LHCN-M2 (cell line): ENCODE results near the gene EEF2KMT. TPM values are rescaled to one million over a fixed set of nuclear protein-coding genes. Genes with fewer than 3 reads are reported as not detected.
"Not testable (repeated sequence)": the region's sequence is repeated elsewhere in the genome, so short reads cannot be mapped to it uniquely, and the experiment has no call there.

Experiments
- DNase-seq: peaks from one replicate; pipeline ENCODE4 v3.0.0-alpha.2; 2012; ENCODE audit warnings: low read depth
- polyA plus RNA-seq: library from polyadenylated mRNA; unstranded; fragments of >200 nt; gene quantifications from one replicate; pipeline ENCODE4 v1.2.1, GENCODE V29; 2012; ENCODE audit warnings: missing spikeins
- total RNA-seq: library from RNA; depleted of rRNA; stranded (reverse); fragments of >200 nt; gene quantifications from 2 replicates; pipeline ENCODE4 v1.2.3, GENCODE V29; 2014; rRNA removed

The EEF2KMT gene, protein sequence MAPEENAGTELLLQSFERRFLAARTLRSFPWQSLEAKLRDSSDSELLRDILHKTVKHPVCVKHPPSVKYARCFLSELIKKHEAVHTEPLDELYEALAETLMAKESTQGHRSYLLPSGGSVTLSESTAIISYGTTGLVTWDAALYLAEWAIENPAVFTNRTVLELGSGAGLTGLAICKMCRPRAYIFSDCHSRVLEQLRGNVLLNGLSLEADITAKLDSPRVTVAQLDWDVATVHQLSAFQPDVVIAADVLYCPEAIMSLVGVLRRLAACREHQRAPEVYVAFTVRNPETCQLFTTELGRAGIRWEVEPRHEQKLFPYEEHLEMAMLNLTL
- 26.1 and 30.0 TPM in 2 replicates for total RNA-seq
- 14.9 TPM for polyA plus RNA-seq

DNA sequence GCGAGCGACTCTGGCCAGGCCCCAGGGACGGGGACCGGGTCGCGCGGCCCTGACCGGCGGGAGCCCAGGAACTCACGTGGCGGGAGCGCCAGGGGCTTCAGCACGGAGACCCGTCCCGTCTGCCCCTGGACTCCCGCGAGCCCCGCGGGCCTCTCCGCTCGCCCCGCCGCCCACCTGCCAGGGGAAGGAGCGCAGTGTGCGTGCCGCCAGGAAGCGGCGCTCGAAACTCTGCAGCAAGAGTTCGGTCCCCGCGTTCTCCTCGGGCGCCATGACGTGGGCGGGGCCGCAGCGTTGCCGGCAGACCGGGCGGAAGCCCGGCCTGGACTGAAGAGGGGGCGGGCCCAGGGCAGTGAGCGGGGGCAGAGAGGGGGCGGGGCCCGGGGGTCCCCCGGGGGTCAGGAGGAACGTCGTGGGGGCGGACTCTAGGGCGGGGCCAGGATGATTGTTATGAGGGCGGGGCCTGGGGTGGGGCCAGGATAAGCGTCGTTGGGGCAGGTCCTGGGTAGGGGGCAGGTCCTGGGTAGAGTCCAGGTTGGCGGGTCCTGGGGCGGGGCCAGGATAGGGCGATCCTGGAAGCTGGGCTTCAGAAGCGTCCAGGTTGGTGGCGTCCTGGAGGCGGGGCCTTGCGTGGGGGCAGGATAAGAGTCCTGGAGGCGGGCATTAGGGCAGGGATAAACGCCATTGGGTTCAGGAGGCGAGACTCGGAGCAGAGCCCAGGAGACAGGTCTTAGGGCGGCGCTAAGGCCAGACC, at the start of gene EEF2KMT:
TSS of gene EEF2KMT (minus strand) at position 326 of the 751 bp plus-strand sequence. CDS start at position 270, 56 bp downstream.
- DNase-seq: peak; percentile 99

DNA sequence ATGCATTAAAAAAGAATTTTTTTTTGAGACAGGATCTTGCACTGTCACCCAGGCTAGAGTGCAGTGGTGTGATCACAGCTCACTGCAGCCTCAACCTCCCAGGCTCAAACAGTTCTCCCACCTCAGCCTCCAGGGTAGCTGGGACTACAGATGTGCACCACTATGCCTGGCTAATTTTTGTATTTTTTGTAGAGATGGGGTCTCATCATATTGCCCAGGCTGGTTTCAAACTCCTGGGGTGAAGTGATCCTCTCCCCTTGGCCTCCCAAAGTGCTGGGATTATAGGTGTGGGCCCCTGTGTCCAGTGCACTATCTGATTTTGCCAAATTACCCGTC, 47.0 kb upstream of the EEF2KMT start:
- DNase-seq: not testable (repeated sequence)

DNA sequence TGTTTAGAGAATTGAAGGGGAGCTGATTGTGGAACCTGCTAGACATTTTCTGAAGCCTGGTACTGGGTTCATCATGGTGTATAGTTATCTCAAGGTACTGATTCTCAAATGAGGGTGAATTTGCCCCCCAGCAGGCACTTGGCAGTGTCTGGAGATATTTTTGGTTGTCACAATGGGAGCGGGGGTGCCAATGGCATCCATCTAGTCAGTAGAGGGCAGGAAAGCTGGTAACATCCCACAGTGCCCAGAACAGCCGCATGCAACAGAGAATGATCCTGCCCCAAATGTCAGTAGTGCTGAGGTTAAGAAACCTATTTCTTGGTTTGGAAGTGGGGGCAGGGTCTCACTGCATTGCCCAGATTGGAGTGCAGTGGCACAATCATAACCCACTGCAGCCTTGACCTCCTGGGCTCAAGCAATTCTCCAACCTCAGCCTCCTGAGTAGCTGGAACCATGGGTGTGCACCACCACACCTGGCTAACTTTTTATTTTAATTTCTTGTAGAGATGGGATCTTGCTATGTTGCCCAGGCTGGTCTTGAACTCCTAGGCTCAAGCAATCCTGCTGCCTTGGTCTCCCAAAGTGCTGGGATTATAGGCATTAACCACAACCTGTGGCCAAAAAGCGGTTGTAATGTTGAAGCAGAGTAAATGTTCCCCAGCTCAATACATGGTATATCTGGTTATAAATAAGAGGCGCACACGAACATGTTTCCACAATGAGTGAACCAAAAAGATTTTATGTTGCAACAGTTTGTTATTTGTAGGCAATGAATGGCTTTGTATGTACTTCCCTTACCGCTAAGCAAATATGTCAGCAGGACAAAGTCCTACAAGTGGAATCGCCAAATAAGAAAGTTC, 46.4 kb upstream of the EEF2KMT start:
- DNase-seq: no peak

DNA sequence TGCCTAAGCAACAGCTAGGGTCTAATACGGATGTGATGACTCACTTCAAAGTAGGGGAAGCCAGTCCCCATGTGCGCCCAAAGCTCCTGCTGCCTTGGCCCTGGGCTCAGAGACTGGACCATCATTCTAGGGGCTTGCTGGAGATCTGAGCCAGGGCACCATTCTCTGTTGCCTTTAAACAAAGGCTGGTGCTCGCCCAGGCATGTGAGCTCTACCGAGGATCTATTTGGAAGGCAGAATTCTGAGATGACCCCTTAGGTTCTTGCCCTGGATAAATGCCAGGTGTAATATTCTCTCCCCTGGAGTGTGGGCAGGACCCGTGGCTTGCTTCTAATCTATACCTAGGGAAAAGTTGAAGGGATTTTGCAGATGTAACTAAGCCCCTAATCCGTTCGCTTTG, 42.6 kb upstream of the EEF2KMT start:
- not testable (repeated sequence) for DNase-seq

DNA sequence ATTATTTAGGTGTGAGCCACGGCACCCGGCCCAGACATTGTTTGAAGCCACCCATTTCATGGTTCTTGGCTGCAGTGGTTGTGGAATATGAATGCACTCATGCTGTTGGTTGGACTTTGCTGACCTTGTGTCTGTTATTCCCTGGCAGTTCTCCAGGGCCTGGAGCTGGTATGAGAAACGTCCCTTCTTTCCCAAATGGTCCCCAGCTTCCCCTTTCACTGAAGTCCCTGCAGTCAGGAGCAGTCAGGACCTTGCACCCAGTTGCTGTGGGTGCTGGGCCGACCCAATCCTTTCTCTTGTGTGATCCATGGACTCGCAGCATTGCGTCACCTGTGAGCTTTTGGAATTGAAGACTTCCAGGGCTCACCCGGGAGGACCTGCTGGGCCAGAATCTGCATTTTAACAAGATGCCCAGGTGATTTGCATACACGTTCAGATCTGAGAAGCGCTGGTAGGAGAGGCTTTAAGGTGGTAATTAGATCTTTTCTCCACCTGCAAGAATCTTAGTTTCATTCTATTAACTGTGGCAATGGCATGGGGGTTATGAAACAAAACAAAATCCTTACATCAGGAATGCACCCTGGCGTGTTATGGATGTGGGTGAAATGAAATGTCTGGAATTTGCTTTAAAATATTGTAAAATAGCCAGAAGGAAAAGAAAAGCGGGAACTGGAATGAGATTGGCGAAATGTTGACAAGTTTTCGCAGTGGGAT, 37.3 kb upstream of the EEF2KMT start:
- DNase-seq: not testable (repeated sequence)

DNA sequence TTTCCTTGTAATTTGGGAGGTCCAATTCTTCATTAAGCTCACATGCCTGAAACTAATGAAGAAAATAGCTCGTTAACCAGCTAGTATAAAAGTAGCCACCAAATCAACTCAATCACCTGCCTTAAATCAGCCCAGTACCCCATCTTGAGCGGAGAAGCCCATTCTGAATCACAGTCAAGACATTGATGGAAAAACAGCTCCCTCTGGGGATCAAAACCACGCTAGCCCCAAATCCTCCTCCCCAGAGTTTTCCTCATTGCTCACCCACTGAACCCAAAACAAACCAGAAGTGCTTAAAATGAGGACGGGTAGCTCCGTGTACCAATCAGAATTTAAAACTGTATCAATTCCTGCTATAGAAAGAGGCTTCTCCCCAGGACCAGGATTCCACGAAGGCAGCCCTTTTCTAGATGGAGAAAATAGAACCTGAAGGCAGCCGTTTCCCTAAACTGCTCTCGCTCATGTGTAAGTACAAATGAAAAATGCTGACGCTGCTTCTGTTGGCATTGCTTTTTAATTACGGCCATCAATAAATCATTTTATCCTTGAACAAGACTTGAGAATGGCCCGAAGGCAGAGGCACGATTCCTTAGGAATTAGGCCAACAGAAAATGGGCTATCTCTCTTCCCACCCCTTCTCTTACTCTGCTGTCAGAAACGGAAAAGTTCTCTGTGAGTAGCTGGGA, 35.5 kb upstream of the EEF2KMT start:
- DNase-seq: not testable (repeated sequence)

DNA sequence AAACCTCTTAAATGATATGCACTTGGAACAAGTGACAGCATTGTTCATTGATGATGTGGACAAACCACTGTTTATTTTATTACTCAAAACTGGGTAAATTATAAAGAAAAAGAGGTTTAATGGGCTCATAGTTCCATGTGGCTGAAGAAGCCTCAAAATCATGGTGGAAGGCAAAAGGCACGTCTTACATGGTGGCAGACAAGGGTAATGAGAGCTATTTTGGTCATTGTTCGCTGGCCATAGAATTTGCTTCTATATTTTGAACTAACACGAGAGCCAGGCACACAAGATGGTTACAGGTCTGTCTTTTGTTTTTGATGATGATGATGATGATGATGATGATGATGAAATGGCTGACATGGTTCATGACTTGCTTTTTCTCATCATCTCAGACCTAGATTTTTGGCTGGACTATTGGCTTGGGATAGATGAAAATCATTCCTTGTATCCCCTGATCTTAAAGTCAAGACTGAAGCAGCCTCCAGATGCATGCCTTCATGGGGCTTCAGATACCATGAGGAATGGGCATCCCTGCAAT, 33.9 kb upstream of the EEF2KMT start:
- not testable (repeated sequence) for DNase-seq

DNA sequence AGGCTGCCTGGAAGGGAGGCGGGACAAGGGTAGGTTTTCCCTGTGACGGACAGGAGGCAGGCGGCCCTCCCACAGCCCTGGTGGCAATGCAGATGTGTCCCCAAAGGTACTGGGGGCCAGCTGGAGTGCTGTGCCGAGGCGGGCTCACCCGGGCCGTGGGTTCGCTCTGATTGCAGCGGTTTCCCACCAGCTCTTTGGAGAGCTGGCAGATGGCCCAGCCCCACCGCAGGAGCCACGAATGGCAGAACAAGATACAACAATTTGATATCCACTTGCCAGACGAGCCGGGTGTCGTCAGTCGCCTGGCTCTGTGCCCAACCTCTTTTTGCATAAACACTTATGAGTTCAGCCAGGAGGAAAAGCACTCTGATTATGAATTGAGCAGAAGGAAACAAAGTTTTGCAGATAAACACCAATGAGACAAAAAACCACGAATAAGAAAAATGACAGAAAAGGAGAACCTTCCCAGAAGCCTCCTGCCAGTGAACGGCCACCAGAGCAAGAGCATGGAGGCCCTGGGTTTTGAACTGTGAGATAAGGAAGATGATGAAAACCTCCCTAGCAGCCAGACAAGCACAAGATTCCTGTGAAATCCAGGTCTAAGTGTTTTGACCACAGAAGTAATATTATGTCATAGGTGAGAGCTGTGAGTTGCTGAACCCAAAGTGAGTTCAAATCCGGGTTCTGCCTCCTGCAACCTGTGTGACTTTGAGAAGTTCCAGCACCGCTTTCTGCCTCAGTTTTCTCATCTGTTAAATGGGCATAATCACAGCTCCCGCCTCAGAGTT, 19.9 kb upstream of the EEF2KMT start:
- peak; percentile 10 for DNase-seq

DNA sequence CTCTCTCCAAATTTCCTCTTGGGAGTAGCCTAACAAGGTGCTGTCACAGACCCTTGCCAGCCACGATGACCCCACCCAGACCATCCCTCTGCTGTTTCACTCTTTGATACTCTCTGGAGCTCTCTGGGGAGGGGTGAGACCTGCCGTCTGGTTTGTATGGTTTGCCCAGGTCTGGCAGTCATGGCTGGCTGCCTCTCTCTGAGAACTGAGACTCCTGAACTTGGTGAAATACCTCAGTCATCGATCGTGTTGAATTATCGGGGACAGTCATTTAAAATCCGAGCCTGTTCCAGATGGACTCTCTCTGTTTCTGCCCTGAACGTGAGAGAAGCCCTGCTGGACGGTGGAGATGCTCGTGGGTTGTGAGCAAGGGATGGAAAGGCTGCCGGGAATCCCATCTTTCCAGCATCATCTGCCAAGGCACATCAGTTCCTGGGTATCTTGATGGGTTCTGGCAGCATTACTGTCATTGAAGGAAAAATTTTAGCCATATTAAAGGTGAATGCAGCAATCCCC, 19.2 kb upstream of the EEF2KMT start:
- not testable (repeated sequence) for DNase-seq

DNA sequence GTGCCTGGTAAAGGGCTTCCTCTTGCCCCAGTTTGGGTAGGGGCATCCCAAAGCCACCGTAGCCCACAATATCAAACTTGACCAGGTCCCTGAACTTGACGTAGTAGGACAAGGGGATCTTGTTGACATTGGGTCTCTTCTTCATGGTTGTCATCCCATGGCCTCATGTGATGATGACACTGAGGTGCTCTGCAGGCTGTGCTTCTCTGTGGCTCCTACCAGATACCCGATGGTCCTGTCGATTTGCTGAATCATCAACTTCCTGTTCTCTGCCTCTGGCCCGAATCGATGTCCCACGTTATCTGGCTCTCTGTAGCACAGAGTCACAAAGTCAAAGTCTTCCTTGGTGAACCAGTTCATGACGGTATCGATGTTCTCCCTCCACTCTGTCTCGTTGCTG, 13.3 kb upstream of the EEF2KMT start:
- not testable (repeated sequence) for DNase-seq

DNA sequence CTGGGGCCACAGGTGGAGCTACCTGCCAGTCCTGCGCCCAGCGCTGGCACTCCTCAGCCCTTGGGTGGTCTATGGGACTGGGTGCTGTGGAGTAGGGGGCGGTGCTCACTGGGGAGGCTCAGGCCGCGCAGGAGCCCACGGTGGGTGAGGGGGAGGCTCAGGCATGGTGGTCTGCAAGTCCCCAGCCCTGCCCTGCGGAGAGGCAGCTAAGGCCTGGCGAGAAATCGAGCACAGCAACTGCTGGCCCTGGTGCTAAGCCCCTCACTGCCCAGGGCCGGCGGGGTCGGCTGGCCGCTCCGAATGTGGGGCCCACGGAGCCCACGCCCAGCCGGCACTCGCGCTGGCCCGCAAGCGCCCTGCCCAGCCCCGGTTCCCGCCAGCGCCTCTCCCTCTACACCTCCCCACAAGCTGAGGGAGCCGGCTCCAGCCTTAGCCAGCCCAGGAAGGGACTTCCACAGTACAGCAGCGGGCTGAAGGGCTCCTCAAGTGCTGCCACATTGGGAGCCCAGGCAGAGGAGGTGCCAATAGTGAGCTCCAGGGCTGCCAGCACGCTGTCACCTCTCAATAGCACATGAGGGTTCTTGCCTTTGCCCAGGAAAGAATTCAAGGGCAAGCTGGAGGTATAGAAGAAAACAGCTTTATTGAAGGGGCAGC, 11.0 kb upstream of the EEF2KMT start:
- no peak for DNase-seq

DNA sequence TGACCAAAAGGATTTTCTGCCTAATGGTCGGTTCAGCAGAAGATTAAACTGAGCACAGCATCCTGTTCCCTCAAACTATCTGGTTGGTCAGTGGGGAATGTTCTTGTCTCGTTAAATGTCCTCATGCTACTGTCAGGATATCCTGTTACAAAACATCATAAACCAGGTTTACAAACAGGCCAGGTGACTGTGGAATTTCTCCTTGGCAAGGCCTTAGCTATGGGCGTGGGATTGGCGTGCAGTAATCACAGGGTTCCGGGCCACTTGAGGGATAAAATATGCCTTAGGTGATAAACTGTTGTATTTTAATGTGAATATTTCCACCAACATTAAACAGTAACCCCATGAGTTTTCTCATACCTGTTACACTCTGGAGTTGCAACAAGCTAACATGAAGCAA, 7.4 kb upstream of the EEF2KMT start:
- not testable (repeated sequence) for DNase-seq

DNA sequence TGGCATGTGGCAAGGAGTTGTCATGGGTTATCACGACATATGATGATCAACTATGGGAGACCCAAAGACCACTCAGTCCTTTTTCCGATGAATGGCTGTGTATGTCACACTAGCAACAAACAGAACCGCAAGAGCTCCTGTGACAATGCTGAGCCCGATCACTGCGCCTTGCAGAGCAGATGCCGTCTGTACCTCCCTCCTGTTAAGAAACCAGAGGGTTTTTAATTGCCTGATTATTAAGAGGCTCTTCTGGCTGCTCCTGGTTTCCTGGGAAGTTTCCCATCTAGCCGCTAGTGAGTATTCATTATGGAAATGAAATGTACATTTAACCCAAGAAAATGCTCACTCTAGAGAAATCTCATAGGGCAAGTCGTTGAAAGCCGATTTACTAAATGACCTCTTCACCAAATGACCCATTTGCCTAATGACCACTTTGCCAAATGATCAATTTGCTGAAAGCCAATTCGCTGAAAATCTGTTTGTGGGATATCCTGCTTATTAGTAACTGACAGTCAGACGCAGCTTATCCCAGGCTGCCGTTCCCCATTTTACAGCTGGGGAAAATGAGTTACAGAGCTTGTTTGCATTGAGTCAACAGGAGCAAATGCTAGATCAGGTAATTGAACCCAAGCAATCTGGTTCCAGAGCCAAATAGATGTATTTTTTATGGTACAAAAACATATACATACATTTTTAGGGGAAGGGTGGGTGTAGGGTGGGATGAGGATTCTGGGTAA, 5.9 kb upstream of the EEF2KMT start:
- DNase-seq: not testable (repeated sequence)

DNA sequence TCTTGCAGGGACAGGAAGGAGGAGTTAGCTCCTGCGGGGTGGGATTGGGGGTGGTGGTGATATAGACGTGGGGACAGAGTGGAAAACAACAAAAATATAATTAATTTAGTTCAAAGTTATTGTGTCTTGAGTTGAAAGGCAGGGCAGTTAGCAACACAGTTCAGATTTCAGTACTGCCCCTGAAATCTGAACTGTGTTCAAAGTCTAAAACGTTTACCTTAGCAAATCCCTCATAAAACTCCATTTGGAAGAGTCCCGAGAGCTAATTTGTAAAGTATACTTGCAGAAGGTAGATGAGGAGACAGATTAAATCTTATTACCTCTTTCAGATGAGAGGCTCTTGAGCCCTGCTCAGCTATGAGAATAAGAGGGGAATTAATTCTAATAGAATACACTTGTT, 1.6 kb upstream of the EEF2KMT start:
- not testable (repeated sequence) for DNase-seq

DNA sequence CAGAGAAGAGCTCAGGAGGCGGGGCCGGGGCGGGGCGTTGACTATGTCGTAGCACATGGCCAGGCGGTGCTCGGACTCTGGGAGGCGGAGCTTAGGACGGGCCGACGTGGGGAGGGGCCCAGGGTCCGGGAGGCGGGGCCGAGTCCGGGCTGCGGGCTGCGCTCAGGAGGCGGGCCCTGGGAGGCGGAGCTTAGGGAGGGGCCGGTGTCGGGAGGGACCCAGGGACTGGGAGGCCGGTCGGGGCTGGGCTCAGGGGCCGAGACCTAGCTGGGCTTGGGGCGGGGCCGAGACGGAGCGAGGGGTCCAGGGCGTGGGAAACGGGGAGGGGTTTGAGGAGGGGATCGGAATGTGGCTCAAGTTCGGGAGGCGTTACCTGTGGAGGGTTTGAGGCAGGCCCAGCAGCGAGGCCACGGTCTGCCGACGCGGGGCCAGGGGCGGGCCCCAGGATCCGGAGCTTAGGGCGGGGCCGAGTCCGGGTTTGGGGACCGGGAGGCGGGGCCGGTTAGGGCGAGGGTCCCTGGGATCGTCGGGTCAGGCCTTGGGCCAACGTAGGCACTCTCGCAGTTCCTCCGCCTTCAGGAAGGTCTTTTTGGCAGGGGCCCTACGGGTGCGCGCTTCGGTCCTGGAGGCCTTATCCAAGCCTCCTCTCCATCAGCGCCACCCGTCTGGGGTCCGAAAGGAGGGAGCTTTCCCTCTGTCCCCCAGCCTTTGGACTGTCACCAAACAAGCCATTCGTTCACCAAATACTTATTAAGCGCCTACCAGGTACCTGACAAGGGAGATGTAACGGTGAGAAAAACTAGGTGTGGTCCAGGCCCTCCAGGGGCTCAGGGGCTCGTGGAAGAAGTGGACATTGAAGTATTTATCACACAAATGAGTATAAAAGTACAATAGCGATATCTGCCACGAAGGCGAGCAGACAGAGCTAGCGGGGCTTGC, 895 bp upstream of the EEF2KMT start:
- DNase-seq: peak; percentile 28

DNA sequence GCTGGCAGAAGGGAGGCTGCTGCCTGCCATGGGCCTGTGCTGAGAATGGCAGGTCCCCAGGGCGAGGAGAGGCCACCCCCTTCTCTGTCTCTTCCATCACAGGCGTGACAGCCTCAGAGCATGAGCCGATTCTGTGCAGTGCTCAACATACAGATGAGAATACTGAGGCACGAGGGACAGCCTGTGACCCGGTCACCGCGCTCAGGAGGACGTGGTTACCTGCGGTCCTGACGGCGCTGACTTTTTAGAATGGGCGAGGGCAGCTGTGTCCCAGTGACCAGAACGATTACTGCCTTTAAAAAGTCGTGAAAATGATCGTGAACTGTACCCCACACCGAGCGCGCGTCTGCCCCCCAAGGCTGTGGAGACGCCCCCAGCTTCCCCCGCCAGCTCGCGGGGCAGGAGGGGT, 530 bp downstream of the EEF2KMT start:
- DNase-seq: peak; percentile 31
